ENCODE data around the gene TMEM86B.
"Not testable (repeated sequence)": the region's sequence is repeated elsewhere in the genome, so short reads cannot be mapped to it uniquely, and the experiment has no call there.

The TMEM86B gene

DNA sequence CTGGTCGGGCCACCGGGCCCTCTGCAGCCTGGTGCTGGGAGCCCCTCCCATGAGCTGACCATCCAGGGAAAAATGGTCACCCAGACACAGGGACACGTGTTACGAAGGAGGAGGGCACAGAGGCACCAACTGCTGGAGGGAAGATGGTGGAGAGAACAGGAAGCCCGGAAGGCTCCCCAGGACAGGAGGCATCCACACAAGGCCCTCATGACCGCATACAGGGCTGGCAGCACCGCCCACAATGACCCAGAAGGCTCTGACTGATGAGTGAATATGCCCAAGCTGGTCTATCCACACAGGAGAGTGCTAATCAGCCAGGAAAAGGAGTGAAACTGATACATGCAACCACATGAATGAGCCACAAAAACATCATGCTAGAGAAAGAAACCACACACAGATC is 14.0 kb upstream of the TMEM86B start:
- in situ Hi-C loops (cut with MboI; ENCODE audit: low sequenced_read_pairs): no loop called here

DNA sequence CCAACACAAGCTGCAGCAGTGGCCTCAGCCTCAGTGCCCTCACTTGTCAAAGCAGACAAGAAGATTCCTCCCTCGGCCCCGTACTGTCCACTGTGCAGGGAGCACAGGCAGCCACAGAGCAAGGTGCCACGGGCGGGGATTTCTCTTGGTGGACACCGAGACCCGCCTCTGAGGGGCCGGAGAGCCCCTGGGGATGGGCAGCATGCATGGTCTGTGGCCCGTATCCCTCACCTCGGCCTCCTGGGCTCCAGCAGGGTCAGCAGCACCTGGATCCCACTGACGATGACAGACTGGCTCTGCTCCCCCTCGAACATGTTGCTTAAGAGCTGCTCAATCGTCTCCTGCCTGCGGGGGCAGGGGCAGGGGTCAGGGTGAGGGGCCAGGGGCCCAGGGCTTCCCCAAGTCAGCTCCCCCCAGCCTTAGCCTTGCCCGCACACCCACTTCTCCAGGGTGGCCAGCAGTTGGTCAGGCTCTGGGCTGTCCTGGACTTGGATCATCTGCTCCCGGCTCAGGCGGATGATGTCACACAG is 13.4 kb upstream of the TMEM86B start:
- in situ Hi-C loops (cut with MboI; ENCODE audit: low sequenced_read_pairs): no loop called here

GRCh38 chr19:55241143-55241934 is 12.8 kb upstream of the TMEM86B start:
- in situ Hi-C loops (cut with MboI; ENCODE audit: low sequenced_read_pairs): no loop called here

DNA sequence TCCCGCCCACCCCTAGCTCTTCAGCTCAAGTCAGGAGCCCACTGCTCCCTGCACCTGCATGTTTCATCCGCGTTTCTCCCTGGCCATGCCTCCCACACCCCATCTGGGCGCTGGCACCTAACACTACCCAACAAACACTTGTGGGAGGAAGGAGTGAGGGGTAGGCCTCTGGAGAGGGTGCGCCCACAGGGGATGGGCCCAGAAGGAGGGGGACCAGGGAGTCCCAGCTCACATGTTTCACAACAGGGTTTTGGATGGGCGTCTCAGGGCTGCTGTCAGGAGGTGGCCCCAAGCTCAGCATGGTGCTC is 12.1 kb upstream of the TMEM86B start:
- in situ Hi-C loops (cut with MboI; ENCODE audit: low sequenced_read_pairs): no loop called here

- in situ Hi-C loops (cut with MboI; ENCODE audit: low sequenced_read_pairs): no loop called here
Observed at GRCh38 chr19:55239004-55239403, 10.4 kb upstream of the TMEM86B start.

- in situ Hi-C loops (cut with MboI; ENCODE audit: low sequenced_read_pairs): no loop called here
Observed at GRCh38 chr19:55238030-55238429, 9.5 kb upstream of the TMEM86B start.

DNA sequence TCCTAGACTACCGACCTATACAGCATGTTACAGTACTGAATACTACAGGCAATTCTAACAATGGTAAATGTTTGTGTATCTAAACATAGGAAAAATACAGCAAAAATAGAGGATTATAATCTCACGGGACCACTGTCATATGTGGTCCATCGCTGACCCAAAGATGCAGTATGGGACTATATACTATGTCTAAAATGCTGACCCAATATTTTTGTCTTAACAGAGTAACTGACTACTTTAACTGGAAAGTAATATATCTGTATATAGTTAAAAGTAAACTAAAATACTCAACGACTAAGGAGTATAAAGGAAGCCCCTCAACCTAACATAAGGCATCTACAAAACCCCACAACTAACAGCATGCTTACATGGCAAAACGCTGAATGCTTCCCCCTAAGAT is 4.4 kb upstream of the TMEM86B start:
- in situ Hi-C loops (cut with MboI; ENCODE audit: low sequenced_read_pairs): no loop called here

- in situ Hi-C loops (cut with MboI; ENCODE audit: low sequenced_read_pairs): no loop called here
Observed at GRCh38 chr19:55232286-55232602, 3.7 kb upstream of the TMEM86B start.

- in situ Hi-C loops (cut with MboI; ENCODE audit: low sequenced_read_pairs): no loop called here
Observed at GRCh38 chr19:55231391-55232285, 3.1 kb upstream of the TMEM86B start.

GRCh38 chr19:55230780-55231179 is 2.2 kb upstream of the TMEM86B start:
- in situ Hi-C loops (cut with MboI; ENCODE audit: low sequenced_read_pairs): no loop called here

- in situ Hi-C loops (cut with MboI; ENCODE audit: low sequenced_read_pairs): no loop called here
Observed at GRCh38 chr19:55230329-55230728, 1.8 kb upstream of the TMEM86B start.

DNA sequence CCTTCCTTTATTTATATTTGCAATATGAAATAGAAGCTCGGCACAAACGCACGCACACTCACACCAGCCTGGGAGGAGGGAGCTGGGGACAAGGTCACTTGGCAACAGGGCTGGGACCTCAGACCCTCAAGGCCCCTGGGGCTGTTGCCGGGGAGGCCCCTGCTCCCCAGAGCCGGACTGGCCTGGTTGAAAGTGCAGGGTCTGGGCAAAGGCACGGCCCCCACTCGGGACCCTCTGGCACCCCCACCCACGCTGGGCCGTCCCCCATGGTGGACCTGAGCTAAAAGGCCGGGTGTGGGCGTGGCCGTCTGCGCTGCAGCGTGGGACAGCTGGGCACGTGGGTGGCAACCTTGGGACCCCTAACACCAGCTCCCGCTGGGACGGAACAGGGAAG is 1.2 kb upstream of the TMEM86B start:
- in situ Hi-C loops (cut with MboI; ENCODE audit: low sequenced_read_pairs): no loop called here

GRCh38 chr19:55229145-55229788 is 704 bp upstream of the TMEM86B start:
- in situ Hi-C loops (cut with MboI; ENCODE audit: low sequenced_read_pairs): no loop called here

DNA sequence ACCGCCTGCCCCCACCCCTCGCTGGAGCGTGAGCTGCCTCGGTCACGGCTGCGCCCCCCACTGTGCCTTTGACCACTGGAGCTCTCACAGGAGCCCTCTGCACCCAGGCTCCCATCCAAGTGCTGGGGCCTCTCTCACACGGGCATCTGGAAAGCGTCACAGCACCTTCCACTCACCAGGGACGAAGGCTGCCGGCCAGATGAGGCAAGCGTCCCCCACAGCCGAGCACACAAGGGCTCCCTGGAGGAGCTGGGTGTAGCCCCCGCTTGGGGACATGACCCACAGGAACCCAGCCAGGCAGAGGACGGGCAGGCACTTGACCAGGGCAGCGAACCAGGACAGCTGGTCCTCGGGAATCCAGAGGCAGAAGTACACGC is 560 bp downstream of the TMEM86B start:
- in situ Hi-C loops (cut with MboI; ENCODE audit: low sequenced_read_pairs): no loop called here

- in situ Hi-C loops (cut with MboI; ENCODE audit: low sequenced_read_pairs): no loop called here
Observed at GRCh38 chr19:55227241-55228014, 1.1 kb downstream of the TMEM86B start.

- in situ Hi-C loops (cut with MboI; ENCODE audit: low sequenced_read_pairs): no loop called here
Observed at GRCh38 chr19:55226788-55227187, 1.8 kb downstream of the TMEM86B start.

- in situ Hi-C loops (cut with MboI; ENCODE audit: low sequenced_read_pairs): no loop called here
Observed at GRCh38 chr19:55226273-55226672, 2.3 kb downstream of the TMEM86B start.

DNA sequence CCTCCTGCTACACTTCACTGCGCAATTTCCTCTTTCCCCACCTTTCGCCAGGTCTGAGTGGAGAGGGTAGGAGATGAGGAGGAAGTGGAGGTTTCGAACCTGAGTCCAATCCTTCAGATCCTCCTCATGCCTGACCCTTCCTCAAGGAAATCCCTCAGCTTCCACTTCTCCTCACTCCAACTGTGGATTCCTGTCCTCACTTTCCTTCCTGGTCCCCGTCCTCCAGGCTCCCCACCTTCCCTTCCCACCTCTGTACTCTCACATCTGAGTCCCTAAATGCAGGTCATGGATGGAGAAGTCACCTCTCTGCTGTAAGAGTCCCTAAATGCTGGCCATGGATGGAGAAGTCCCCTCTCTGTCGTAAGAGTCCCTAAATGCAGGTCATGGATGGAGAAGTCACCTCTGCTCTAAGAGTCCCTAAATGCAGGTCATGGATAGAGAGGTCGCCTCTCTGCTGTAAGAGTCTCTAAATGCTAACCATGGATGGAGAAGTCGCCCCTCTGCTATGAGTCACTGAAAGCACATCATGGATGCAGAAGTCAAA is 3.1 kb downstream of the TMEM86B start:
- in situ Hi-C loops (cut with MboI; ENCODE audit: low sequenced_read_pairs): no loop called here

GRCh38 chr19:55224679-55225414 is 3.7 kb downstream of the TMEM86B start:
- in situ Hi-C loops (cut with MboI; ENCODE audit: low sequenced_read_pairs): not testable (repeated sequence)

DNA sequence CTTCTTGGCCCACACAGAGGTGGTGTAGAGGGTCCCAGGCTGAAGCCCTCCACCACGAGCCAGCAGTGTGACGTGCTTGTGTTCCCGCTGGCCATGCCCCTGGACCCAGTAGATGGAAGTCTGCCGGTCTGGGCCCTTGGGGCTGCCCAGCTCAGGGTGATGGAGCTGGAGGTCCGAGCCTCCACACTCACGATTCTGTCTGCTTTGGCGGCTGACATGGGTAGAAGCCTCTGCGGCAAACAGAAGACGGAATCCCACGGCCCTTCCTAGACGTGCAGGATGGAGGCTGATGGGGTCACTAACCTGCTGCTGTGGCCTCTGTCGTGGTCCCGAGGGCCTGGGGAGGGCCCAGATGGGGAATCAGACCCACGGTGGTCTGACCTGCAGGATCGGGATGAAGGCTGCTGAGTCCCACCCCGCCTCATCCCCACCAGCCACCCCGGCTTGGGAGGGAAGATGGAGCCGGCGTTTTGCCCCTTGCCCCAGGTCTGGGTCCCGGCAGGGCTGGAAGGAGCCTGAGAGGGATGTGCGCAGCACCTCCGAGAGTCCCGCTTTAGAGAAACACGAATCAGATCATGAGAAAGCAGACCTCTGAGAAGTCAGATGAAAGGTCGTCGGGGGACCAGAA is 4.4 kb downstream of the TMEM86B start:
- in situ Hi-C loops (cut with MboI; ENCODE audit: low sequenced_read_pairs): no loop called here
